ENCODE data around the gene HES3.

The HES3 gene

DNA sequence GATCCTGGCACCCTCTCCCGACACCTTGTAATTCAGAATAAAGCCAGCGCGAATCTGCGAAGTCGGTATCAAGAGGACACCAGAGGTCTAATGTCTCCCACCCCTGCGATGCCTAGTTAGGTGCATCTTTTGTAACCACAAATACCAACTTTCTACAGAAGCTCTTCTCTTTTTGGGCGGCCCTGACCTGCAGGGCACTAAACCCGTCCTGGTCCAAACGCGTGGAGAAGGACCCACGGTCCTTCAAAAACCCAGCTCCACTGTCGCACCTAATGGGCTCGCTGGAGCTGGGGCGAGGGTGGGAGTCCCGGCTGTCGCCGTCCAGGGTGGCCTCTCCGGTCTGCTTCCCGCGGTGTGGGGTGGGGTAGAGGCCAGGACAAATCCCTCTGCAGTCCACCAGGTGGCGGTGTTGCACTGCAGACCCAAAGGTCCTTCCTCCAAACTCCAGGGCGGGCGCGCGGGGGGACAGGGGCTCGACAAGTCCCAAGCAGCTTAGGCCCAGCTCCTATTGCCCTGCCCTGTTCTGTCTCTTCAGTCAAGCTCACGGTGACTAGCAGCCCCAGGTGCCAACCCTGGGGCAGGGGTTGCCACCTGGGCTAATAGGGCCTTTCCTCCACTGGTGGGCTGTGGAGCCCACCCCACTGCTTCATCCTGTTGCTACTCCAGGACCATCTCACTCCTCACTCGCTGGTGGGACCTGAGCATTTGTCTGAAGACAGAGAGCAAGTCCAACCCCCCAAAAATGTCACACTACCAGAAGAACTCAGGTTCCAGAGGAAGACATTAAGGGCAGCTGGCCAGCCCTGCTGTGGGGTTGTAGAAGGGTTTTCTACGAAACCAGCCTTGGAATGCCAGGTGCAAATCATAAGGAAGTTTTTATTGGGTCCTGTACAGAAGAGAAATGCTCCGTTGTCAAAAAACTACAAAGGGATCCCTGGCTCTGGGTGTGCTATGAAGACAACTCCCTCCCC lies 2.8 kb downstream of the HES3 start:
- peak; percentile 89 for DNase-seq

DNA sequence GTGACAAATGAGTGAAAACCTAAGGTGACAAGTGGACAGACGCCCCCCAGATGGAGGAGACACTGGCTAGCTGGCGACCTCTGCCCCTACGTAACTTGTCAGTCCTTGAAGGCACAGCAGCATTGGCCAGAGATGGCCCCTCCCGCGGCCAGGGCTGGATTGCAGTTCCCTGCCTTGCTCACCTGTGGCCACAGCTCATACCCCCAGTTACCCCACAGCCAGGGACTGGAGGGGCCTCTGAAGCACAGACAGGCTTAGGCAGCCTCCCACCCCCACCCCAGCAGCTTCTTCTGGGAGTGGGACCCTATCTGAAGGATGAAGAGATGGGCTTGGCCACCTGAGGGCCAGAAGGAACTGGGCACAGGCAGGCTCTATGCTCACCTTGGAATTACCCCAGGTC lies 3.7 kb downstream of the HES3 start:
- peak; percentile 41 for DNase-seq

DNA sequence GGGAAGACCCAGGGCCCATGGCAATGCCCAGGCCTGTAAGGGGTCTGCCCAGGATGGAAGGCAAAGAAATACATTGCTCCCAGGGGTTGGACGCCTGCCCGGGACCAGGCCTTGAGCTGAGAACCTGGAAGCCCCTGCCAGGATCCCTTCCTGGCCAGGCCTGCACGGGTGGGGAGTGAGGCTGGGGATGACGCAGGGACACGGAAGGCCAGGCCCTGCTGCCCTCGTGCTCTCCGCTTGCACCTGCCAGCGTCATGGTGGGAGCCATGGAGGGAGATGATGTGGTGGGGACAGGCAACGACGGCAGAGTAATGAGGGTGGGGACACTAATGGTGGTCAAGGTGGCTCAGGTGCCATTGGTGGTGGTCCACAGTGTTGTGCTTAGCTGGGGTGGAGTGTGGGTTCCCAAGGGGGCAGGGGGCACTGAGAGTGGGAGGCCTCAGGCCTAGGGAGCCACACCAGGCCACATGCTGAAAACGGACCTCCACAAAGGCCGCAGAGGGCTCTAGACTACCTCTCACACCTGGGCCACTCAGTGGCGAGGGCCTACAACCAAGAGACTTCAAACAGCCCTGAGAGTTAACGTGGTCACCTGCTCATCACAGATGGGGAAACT lies 4.3 kb downstream of the HES3 start:
- DNase-seq, result peak; percentile 36

DNA sequence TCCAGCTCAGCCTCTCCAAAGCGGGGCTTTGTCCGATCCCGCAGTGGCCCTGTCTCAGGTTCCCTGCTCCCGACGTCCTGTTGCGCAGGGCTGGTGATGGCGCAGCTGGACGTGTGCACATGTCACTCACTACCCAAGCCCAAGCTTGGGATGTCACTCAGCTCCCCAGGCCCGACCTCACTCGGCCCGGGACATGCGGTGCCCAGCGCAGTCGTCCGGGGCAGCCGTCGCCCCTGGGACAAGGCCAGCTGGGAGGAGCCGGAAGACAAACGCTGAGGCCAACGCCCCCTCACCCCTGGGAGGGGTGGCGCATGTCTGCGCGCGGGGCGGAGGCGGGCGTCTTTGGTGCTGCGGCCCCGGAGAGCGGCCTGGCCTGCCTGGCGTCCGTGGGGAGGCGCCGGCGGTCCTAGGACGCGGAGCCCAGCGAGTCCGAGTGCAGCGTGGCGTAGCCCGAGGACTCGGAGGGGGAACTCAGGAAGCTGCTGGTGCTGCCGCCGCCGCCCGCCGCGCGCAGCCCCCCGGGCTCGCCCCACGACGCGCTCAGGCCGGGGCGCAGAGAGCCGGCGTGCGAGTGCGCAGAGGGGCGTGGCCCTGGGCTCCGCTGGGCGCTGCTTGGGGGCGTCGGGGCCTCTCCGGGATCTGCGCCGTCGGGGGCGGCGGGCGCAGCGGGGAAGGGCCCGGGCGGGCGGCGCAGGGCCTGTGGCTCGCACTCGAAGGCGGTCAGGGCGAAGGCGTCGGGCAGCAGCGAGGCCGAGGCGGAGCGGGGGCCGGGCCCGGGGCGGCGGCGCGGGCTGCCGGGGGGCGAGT lies 5.2 kb downstream of the HES3 start:
- DNase-seq, result peak; percentile 58

DNA sequence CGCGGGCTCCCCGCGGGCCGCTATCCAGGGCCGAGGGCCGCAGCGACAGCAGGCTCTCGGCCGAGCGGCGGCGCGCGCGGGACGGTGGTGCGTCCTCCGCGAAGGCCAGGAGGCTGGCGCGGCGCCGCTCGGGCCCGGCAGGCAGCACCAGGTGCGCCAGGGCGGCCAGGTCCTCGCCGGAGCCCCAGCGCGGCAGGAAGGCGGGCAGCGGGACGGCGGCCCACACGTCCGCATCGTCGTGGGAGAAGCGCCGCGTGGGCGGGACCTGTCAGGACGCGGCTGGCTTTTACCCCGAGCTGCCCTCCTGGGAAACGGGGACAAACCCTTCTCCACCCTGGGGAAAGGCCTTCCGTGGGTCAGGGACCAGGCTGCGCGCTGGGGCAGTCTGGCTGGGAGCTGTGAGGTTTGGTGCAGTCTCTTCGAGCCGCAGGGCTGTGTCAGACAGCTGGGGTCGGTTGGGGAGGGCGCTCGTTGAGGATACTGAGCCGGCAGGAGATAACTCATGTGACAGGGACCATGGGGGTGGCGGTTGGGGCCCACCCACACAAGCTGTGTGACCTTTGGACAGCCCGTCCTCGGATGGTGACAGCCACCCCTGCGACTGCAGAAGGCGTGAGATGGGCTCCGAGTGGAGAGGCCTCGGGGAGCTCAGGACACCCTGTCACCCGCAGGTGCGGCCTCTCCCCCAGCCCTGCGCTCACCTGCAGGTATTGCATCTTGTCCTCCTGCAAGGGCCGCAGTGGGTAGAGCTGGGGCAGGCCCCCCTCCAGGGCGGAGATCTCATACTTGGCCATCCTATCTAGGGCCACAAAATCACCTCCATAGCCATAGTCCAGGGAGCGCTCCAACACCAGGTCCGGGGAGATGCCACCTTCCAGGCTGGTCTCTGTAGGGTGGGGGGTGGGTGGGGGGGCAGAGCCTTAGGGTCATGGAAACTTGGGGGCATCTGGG lies 6.0 kb downstream of the HES3 start:
- DNase-seq, result peak; percentile 45

DNA sequence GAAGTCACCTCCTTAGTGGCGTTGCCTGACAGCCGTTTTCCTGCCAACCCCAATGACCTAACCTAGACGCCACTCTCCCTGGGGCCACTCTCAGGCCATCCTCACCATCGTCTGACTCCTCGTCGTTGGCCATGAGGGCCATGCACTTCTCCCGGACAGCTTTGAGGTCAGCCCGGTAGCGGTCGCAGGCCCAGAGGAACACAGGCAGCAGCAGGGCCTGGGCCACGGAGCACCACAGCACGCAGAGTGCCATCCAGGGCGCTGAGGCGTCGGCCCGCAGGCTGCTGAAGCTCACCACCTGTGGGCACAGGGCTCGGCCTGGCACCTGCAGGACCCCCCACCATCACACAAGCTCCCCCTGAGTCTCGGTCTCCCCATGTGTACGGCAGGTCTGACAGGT lies 7.3 kb downstream of the HES3 start:
- no peak for DNase-seq

DNA sequence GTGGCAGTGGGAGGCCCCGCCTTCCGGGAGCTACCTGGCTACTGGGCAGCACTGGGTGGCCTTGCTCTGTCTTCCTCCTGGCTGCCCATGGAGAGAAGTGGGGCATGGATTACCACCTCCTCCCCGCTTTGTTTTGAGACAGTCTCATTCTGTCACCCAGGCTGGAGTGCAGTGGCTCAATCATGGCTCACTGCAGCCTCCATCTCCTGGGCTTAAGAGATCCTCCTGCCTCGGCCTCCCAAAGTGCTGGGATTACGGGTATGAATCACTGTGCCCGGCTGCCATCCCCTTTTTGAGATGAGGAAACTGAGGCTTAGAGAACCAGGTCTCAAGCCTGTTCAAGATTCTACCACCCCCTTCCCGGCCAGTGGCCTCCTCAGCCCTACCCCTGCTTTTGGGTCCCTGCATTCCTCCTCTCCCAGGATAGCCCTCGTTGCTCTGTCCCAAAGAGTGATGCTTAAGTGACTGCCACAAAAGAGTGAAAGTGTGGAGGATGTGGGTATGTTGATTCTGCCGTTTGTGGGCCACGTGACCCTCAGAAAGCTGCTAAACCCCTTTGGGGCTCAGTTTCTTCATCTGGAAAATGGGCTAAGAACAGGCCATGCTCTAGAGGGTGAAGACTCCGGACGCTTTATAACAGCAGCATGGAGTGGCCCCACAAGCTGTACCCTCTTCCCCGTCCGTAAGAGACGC lies 7.8 kb downstream of the HES3 start:
- DNase-seq, result no peak

DNA sequence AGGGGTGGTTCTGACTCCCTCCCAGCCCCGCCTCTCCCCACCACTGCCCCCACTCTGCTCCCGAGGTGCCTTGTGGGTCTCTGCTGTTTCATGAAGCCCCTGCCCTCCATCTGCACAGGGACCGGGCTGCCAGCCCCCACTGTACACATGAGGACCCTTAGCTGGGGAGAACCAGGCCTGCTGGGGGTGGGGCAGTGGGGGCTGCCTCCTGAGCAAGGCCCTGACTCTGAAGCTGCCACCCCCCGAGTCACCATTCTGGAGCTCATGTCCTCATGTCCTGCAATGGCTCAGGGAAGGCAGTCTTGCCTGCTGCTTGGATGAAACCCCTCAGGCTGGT lies 8.4 kb downstream of the HES3 start:
- no peak for DNase-seq

DNA sequence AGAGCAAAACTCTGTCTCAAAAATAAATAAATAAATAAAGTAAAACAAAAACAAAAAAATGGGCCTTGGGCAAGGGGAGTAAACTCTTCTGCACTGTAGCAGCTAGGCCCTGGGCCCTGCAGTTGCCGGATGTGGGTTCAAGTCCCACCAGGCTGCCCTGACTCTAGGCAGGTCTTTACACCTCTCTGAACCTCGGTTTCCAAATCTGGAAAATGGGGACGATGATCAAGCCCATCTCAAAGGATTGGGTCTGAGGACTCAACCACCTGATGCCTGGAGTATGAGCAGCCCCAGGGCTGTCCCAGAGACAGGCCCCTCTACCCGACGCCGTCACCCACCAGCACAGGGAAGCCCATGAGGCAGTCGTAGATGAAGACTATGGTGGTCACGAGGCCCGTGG lies 9.4 kb downstream of the HES3 start:
- DNase-seq, result no peak

DNA sequence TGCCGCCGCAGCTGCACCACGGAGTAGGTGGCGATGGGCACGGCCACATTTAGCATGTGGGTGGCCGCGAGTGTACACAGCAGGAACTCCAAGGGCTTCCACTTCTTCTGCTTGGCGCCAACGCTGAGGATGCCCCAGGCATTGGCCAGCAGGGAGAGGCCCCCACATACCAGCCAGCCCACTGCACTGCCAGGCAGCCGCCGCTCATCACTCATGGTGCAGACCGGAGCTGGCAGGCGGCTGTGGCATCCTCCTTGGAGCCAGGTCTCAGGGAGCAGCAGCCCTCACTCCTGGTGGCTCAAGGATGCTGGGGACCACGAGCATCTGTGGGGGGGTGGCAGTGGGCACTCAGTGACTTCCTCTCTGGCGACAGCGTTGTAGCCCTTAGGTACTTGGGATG lies 10.7 kb downstream of the HES3 start:
- no peak for DNase-seq

DNA sequence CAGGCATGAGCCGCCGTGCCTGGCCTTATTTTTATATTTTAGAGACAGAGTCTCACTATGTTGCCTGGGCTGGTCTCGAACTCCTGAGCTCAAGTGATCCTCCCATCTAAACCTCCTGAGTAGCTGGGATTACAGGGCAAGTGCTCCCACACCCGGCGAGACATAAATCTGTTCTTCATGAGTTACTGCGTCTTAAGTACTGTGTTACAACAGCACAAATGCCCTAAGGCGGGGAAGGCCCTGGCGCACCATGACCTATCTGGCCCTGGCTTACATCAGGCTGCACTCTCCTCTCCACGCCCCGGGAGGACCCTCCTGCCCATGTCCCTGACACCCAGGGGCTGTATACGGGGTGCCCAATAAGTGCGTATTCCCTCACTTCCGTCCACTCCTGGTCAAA lies 12.7 kb downstream of the HES3 start:
- DNase-seq, result no peak

DNA sequence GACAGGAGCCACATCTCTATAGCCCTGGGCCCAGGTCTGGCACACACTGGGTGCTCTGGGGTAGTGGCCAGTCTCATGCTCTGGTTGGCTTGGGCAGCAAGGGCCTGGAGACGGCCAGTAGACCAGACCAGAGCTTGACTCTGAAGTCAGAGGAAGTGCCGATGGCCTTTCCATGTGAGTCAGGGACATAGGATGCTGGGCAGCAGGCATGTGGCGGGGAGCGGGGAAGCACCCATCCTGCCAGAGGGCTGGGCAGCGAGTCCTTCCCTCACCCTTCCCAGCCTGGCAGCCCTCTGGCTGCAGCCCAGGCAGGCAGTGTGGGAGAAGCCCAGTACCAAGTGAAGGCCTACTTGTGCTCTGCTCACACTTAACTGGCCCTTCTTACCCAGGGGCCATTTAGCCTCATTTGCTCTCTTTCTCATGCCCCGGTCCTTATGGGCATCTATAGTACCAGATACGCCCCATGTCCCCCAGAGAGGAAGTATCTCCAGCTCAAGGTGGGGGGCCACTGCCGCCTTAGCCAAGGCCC lies 13.6 kb downstream of the HES3 start:
- no peak for DNase-seq

DNA sequence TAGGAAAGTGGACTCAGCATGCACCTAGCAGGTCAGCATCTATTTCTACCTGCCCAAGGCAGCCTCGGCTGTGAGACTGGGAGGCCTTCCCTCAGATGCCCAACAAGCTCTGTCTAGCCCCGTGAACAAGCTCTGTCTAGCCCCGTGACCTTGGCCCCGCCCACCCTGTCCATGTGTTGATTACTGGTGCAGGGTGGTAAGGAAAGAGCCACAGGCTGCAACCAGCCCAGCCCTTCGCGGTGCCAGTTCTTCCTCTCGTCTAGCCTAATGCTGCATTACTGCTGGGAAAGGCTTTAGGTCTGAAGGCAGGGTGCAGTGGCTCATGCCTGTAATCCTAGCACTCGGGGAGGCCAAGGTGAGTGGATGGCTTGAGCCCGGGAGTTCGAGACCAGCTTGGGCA lies 14.7 kb downstream of the HES3 start:
- no peak for DNase-seq

DNA sequence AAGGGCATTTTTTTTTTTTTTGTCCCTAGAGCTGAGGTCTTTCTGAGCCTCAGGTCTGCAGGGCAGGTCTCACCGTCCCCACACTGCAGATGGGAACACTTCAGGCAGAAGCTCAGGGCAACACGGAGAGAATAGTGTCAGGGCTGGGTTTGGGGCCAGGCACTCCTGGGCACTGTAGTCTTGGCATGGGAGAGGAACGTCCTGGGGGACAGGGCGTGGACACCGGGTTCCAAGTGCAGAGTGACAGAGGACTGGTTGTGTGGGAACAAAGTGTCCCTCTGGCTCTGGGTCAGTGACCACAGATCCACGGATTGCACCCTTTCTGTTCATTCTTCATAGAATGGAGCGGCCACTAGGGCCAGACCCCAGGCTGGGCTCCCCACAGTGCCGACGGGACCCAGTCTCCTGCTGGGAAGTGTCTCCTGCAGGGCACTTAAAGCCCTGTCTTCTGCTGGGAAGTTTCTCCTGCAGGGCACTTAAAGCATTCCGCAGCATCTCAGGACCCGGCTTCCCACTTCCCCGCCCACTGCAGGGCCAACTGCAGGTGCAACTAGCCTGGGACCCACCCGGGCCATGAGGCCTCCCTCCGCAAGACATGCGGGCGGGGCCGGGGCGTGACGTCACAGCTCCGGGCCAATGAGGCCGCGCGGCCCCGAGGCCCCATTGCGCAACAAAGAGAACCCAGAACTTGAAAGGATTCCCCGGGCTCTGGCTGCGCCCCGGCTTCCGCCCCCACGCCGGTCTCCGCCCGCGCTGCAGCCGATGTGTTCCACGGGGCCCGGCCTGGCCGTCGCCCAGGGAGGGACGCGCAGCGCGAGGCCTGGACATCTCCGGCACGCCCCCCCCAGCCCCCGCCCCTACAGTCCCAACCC lies 15.7 kb downstream of the HES3 start:
- peak; percentile 79 for DNase-seq

DNA sequence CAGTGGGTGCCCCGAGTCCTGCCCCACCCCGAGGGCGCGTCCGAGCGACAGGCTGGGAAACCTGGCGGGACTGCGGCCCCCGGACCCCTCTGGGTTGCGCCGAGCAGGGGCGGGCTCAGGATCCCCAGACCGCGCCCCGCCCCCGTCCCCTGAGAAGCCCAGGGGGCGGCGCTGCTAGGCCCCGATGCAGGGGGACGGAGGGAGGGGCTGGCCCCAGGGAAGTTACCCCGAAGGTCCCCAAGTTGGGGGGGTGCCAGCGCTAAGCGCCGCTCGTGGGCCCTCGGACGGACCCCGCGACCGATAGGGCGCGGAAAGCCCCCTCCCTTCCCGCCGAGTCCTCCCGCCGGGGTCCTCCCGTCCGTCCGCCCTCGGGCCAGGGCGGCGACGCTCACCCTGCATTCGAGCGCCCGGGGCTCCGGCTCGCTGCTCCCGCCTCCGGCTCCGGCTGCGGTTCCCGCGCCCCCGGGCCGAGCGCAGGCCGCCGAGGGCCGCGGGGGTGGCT lies 16.5 kb downstream of the HES3 start:
- DNase-seq, result no peak

DNA sequence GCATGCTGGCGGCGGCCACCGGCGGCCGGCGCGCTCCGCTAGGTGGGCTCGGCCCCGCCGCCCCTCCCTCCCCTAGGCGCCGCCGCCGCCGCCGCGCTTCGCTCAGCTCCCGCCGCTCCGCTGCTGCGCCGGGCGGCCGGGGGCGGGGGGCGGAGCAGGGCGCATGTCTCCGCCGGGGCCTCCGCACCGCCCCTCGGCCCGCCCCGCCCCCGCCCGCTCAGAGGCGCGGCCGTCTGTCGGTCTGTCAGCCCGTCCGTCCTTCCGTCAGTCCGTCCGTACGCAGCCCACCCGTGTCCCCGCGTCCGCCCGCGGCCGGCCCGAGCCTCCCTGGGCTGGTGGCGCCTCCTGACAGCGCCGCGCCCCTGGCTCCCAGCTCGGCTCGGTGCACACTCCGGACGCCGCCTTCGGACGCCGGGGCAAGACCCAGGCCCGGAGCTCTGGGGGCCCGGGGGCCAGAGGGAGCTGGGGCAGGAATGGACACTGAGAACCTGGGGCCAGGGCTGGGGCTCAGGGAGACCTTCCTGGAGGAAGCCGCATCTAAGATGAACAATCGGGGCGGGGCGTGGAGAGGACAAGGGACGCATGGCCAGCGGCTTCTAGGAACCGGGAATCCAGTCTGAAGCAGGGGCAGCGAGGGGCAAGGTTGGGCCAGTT lies 17.1 kb downstream of the HES3 start, which contains the start of gene GPR153:
Gene GPR153 (minus strand): TSS at position 138 of the 654 bp plus-strand sequence. CDS start 6,193 bp downstream, outside the sequence.
- no peak for DNase-seq

DNA sequence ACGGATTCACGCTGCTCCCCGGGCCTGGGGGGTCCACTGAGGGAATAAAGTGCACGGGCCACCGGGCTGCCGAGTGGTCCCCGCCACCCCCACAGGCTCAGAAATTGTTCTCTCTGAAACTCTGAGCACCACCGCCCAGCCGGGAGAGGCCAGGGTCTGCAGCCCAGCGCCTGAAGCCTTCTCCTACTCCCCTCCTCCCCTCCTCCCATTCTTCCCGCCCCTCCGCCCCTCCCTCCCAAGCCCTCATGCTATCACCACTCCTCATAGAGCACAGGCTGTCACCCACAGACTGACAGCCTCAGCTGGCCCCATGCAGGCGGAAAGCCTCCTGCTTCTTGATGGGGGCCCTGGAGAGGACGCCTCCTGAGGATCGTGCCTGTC lies 17.6 kb downstream of the HES3 start:
- peak; percentile 70 for DNase-seq

DNA sequence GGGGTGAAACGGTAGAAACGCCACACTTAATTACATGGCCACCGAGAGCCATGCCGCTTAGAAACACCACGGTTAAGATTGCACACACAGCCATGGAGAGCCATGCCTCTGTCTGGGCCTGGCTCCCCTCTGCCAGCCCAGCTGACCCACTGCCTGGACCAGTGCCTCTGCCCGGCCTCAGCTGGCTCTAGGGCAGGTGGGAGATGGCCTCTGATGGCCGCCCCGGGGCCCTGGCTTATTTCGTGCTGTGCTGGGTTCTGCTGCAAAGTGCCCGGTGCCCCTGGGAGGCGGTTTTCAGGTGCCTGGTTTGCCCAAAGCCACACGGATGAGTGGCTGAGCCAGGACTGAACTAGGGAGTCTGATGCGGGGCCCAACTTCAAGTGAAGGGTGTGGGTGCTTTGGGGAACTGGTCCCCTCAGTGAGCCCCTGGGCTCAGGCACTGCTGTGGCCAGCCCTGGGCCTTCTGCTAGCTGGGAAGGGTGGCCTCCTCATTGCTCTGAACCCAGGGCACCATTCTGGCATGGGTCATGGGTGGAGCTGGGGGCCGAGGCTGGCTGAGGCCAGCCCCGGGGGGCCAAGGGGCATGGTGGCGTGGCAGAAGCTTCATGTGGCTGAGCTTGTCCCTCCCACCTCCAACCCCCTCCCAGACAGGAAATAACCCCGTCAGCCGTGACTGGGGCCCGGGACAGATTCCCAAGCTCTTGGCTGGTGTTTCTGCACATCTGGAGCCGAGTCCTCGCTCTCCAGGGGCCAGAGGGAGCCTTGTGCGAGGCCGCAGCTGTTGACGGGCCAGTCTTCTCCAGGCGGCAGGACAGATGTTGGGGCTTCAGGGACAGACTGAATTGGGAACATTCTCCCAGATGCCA lies 18.8 kb downstream of the HES3 start:
- DNase-seq, result peak; percentile 90

DNA sequence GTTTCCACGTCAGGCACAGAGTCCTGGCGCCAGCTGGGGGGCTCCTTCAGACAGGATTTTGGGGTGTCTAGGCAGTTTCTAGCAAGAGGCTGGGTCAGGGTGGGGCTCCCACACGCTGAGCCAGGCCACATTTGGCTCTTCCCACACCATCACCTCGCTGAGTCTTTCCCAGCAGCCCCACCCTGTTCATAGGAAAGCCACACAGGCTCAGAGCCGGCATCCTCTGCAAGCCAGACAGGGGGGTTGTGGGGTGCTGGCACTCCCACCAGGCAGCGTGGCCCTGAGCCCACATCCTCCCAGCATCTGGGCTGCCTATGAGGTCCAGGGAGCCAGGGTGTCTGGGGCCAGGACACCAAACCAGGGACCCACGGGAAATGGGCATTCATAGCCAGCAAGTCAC lies 19.7 kb downstream of the HES3 start:
- no peak for DNase-seq
